NT2/D1 (cell line): ENCODE data around the gene PLXNA4.

Experiments
- SUZ12 ChIP-seq: IDR thresholded peaks from 2 replicates; pipeline ENCODE4 v1.6.1; 2011; ENCODE audit not compliant: insufficient read length, insufficient read depth; ENCODE audit errors: extremely low read depth
- YY1 ChIP-seq: IDR thresholded peaks from 2 replicates; pipeline ENCODE4 v1.6.1; 2011; ENCODE audit not compliant: insufficient read length, insufficient read depth
- ZNF274 ChIP-seq: IDR thresholded peaks from 2 replicates; pipeline ENCODE4 v1.6.1; 2011; ENCODE audit warnings: mild to moderate bottlenecking, low read depth, low read length

DNA sequence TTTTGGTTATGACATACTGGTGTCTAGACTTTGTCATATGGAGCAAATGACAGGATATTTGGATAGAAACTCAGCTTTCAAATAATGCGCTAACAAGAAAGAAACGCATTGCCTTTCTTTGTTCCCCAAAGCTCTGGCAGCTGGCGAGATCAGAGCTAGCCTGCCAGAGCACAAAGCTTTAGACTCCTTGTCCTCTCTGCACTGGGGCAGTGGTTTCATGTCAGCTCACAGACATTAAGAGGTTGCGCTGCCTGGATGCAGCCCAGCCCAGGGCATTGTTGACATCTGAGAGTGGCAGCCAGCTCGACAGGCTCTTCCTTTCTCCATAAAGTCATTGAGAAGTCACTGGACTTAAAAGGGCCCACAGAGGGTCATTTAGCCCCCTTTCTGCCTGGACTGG is 212.0 kb downstream of the PLXNA4 start:
- TF ChIP-seq YY1 (no peak), ZNF274 (no peak), SUZ12 (no peak)
